Uterus (tissue), 2 donors: ENCODE results near the gene WDR5.

Experiments
- CTCF ChIP-seq, 4 experiments: fragments of 200-600 bp in 2 of 4; fragments of 450-650 bp in 2 of 4; sonication (generic) in 2 of 4; IDR thresholded peaks; one replicate each; pipeline ENCODE4 v1.5.1; 2016 to 2019; ENCODE audit warnings: antibody characterized with exemption in 4 of 4, mild to moderate bottlenecking in 2 of 4, moderate library complexity in 1 of 4
- POLR2A ChIP-seq, 2 donors: fragments of 450-650 bp; IDR thresholded peaks; one replicate each; pipeline ENCODE4 v1.6.1; 2016; ENCODE audit warnings: antibody characterized with exemption in 2 of 2, mild to moderate bottlenecking in 1 of 2, moderate library complexity in 1 of 2

DNA sequence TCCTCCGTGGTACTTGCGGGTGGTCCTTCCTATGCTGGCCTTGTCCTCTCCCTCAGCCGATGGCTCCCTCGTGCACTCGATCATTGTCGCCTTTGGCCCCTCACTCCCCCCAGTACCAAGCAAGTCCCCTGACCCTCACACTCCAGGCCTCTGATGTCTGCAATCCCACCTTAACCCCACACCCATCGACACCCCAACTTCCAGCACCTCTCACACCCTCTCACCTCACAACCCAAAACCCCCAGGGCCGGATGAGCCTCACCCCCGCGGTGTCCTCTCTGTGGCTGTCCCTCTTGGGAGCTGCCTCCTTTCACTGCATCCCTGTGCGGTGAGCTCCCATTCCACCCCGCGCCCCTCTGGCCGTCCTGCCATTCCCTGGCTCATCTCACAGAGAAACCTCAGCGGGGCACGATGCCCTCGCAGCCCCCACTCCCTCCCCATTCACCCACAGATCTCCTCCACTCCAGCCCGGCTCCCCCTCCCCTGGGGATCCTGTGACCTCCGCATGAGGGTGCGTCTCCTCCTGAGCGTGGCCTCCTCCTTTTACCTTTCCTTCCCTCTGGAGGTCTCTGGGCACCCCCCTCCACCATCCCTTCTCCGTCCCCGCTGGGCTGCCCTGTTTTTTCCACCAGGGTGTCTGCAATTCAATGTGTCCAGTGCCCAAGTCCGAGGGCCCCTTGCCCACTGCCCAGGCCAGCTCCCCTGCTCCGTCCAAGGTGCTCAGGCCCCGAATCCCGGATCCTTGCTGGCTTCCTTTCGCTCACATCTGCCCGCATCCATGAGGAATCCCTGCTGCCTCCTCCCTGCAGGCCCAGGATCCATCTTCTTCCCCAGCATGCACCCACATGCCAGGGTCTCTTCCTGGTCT is 44.3 kb downstream of the WDR5 start:
- no peak for TF ChIP-seq CTCF (IDR thresholded peaks at IDR 0.05)
- TF ChIP-seq POLR2A (IDR thresholded peaks at IDR 0.05) = no peak
